HG02885 (cell line): ENCODE measurements around the gene FFAR4.

Source experiments
- ATAC-seq: cut with Tn5 transposase; IDR thresholded peaks from one replicate; pipeline ENCODE4 v1.9.1; 2021; ENCODE audit warnings: mild to moderate bottlenecking; ENCODE audit not compliant: unreplicated experiment, poor library complexity

The FFAR4 gene

GRCh38 chr10:93570383-93570782 is 3.9 kb downstream of the FFAR4 start:
- no peak for ATAC-seq

- no peak for ATAC-seq
Observed at GRCh38 chr10:93572606-93573005, 6.1 kb downstream of the FFAR4 start.

GRCh38 chr10:93573051-93573909 is 6.8 kb downstream of the FFAR4 start:
- ATAC-seq: no peak

- ATAC-seq: no peak
Observed at GRCh38 chr10:93573924-93574323, 7.5 kb downstream of the FFAR4 start.

GRCh38 chr10:93576888-93577287 is 10.4 kb downstream of the FFAR4 start:
- ATAC-seq: no peak

GRCh38 chr10:93577565-93577964 is 11.1 kb downstream of the FFAR4 start:
- ATAC-seq: no peak

GRCh38 chr10:93579089-93579488 is 12.6 kb downstream of the FFAR4 start:
- no peak for ATAC-seq

- no peak for ATAC-seq
Observed at GRCh38 chr10:93579985-93580711, 13.7 kb downstream of the FFAR4 start.

GRCh38 chr10:93580828-93581227 is 14.4 kb downstream of the FFAR4 start:
- no peak for ATAC-seq

GRCh38 chr10:93584445-93584844 is 18.0 kb downstream of the FFAR4 start:
- ATAC-seq: no peak

- no peak for ATAC-seq
Observed at GRCh38 chr10:93589648-93590562, 23.4 kb downstream of the FFAR4 start.

GRCh38 chr10:93590638-93591037 is 24.2 kb downstream of the FFAR4 start:
- no peak for ATAC-seq

- no peak for ATAC-seq
Observed at GRCh38 chr10:93591065-93591808, 24.8 kb downstream of the FFAR4 start.

- ATAC-seq: no peak
Observed at GRCh38 chr10:93593254-93593653, 26.8 kb downstream of the FFAR4 start.

- no peak for ATAC-seq
Observed at GRCh38 chr10:93593749-93594148, 27.3 kb downstream of the FFAR4 start.

- ATAC-seq: no peak
Observed at GRCh38 chr10:93594518-93594917, 28.1 kb downstream of the FFAR4 start.

GRCh38 chr10:93595378-93596161 is 29.1 kb downstream of the FFAR4 start:
- ATAC-seq: no peak

GRCh38 chr10:93596539-93596938 is 30.1 kb downstream of the FFAR4 start:
- ATAC-seq: no peak

GRCh38 chr10:93597075-93597599 is 30.7 kb downstream of the FFAR4 start:
- ATAC-seq: no peak
